Activated CD4-positive, alpha-beta memory T cell treated with anti-CD3 and anti-CD28 coated beads for 36 hours (primary cell): ENCODE data around the gene GRM7. TPM values are rescaled to one million over a fixed set of nuclear protein-coding genes. Genes with fewer than 3 reads are reported as not detected.

Experiments
- CTCF ChIA-PET: fragments of 350-600 bp; sonication (Branson Sonifier 250); formaldehyde crosslinking; loops from one replicate; lab custom pipeline; 2021; ENCODE audit warnings: antibody characterized with exemption, inconsistent platforms; lab: Charles Lee
- POLR2A ChIA-PET: fragments of 350-600 bp; sonication (Branson Sonifier 250); formaldehyde crosslinking; loops from one replicate; lab custom pipeline; 2021; ENCODE audit warnings: antibody characterized with exemption; lab: Charles Lee
- DNase-seq: peaks from one replicate; pipeline ENCODE4 v3.0.0-alpha.2; 2020
- H3K27ac Mint-ChIP-seq: one replicate; pipeline ENCODE4 v1.8.0; 2021; ENCODE audit warnings: mixed read lengths
- H3K27me3 Mint-ChIP-seq: one replicate; pipeline ENCODE4 v1.8.0; 2021; ENCODE audit warnings: mixed read lengths
- H3K36me3 Mint-ChIP-seq: one replicate; pipeline ENCODE4 v1.8.0; 2021; ENCODE audit warnings: mixed read lengths
- H3K4me1 Mint-ChIP-seq: one replicate; pipeline ENCODE4 v1.8.0; 2021; ENCODE audit warnings: low read depth, mixed read lengths
- H3K4me3 Mint-ChIP-seq: one replicate; pipeline ENCODE4 v1.8.0; 2021; ENCODE audit warnings: mild to moderate bottlenecking, mixed read lengths
- H3K9me3 Mint-ChIP-seq: one replicate; pipeline ENCODE4 v1.8.0; 2021; ENCODE audit warnings: mixed read lengths
- intact Hi-C: fragments of 100-400 bp; cut with micrococcal nuclease; formaldehyde crosslinking; loops from one replicate; pipeline ENCODE4 v1.15.1; 2023
- total RNA-seq, 2 experiments: library from RNA; stranded (reverse); gene quantifications; one replicate each; pipeline ENCODE4 v1.2.3, GENCODE V29; 2021

The GRM7 gene
- total RNA-seq, 2 experiments from 2014 or later = not detected

GRCh38 chr3:7632305-7632704 is 771.4 kb downstream of the GRM7 start:
- H3K9me3 Mint-ChIP-seq = no peaks in the 10 kb centered on the region
- H3K4me1 Mint-ChIP-seq = no peaks in the 10 kb centered on the region
- H3K27me3 Mint-ChIP-seq = no peaks in the 10 kb centered on the region
- ChIA-PET CTCF (no interaction called here), POLR2A (no interaction called here)
- no peak overlapping the region for H3K27ac Mint-ChIP-seq
- intact Hi-C loops = no loop called here
- H3K4me3 Mint-ChIP-seq = no peak overlapping the region
- no peaks in the 10 kb centered on the region for H3K36me3 Mint-ChIP-seq
- DNase-seq = no peak

GRCh38 chr3:7637694-7638093 is 776.8 kb downstream of the GRM7 start:
- Mint-ChIP-seq H3K27me3 (no peaks in the 10 kb centered on the region), H3K4me1 (no peaks in the 10 kb centered on the region), H3K27ac (no peak overlapping the region), H3K9me3 (no peaks in the 10 kb centered on the region), H3K4me3 (no peak overlapping the region), H3K36me3 (no peaks in the 10 kb centered on the region)
- intact Hi-C loops = no loop called here
- DNase-seq = no peak
- CTCF ChIA-PET = no interaction called here
- POLR2A ChIA-PET = no interaction called here

- DNase-seq = no peak
- Mint-ChIP-seq H3K27me3 (no peaks in the 10 kb centered on the region), H3K4me1 (no peaks in the 10 kb centered on the region), H3K36me3 (no peaks in the 10 kb centered on the region), H3K9me3 (no peaks in the 10 kb centered on the region), H3K27ac (no peak overlapping the region), H3K4me3 (no peak overlapping the region)
- intact Hi-C loops = no loop called here
- ChIA-PET CTCF (no interaction called here), POLR2A (no interaction called here)
Measured at GRCh38 chr3:7638103-7638502, 777.2 kb downstream of the GRM7 start.

GRCh38 chr3:7640787-7641186 is 779.9 kb downstream of the GRM7 start:
- ChIA-PET POLR2A (no interaction called here), CTCF (no interaction called here)
- no peak overlapping the region for H3K4me3 Mint-ChIP-seq
- no peak overlapping the region for H3K27ac Mint-ChIP-seq
- DNase-seq = no peak
- no peaks in the 10 kb centered on the region for H3K27me3 Mint-ChIP-seq
- no peaks in the 10 kb centered on the region for H3K9me3 Mint-ChIP-seq
- no peaks in the 10 kb centered on the region for H3K4me1 Mint-ChIP-seq
- no peaks in the 10 kb centered on the region for H3K36me3 Mint-ChIP-seq
- intact Hi-C loops = no loop called here

- H3K4me3 Mint-ChIP-seq = no peak overlapping the region
- H3K4me1 Mint-ChIP-seq = no peaks in the 10 kb centered on the region
- POLR2A ChIA-PET = no interaction called here
- H3K27me3 Mint-ChIP-seq = no peaks in the 10 kb centered on the region
- no peaks in the 10 kb centered on the region for H3K36me3 Mint-ChIP-seq
- no peak overlapping the region for H3K27ac Mint-ChIP-seq
- H3K9me3 Mint-ChIP-seq = no peaks in the 10 kb centered on the region
- CTCF ChIA-PET = no interaction called here
- no peak for DNase-seq
- intact Hi-C loops = no loop called here
Measured at GRCh38 chr3:7646851-7647250, 785.9 kb downstream of the GRM7 start.

GRCh38 chr3:7650466-7650865 is 789.6 kb downstream of the GRM7 start:
- no peaks in the 10 kb centered on the region for H3K36me3 Mint-ChIP-seq
- H3K9me3 Mint-ChIP-seq = no peaks in the 10 kb centered on the region
- intact Hi-C loops = no loop called here
- CTCF ChIA-PET = no interaction called here
- no peak overlapping the region for H3K27ac Mint-ChIP-seq
- no peak for DNase-seq
- POLR2A ChIA-PET = no interaction called here
- H3K27me3 Mint-ChIP-seq = no peaks in the 10 kb centered on the region
- H3K4me3 Mint-ChIP-seq = no peak overlapping the region
- H3K4me1 Mint-ChIP-seq = no peaks in the 10 kb centered on the region

- Mint-ChIP-seq H3K27ac (no peak overlapping the region), H3K4me3 (no peak overlapping the region), H3K27me3 (no peaks in the 10 kb centered on the region), H3K9me3 (no peaks in the 10 kb centered on the region), H3K36me3 (no peaks in the 10 kb centered on the region), H3K4me1 (no peaks in the 10 kb centered on the region)
- ChIA-PET CTCF (no interaction called here), POLR2A (no interaction called here)
- no peak for DNase-seq
- intact Hi-C loops = no loop called here
Measured at GRCh38 chr3:7651274-7651673, 790.4 kb downstream of the GRM7 start.

- intact Hi-C loops = no loop called here
- no peaks in the 10 kb centered on the region for H3K36me3 Mint-ChIP-seq
- no peaks in the 10 kb centered on the region for H3K27me3 Mint-ChIP-seq
- no peak overlapping the region for H3K27ac Mint-ChIP-seq
- DNase-seq = no peak
- ChIA-PET CTCF (no interaction called here), POLR2A (no interaction called here)
- no peak overlapping the region for H3K4me3 Mint-ChIP-seq
- no peaks in the 10 kb centered on the region for H3K4me1 Mint-ChIP-seq
- no peaks in the 10 kb centered on the region for H3K9me3 Mint-ChIP-seq
Measured at GRCh38 chr3:7657214-7658112, 796.5 kb downstream of the GRM7 start.

GRCh38 chr3:7658294-7658693 is 797.4 kb downstream of the GRM7 start:
- POLR2A ChIA-PET = no interaction called here
- H3K4me3 Mint-ChIP-seq = no peak overlapping the region
- CTCF ChIA-PET = no interaction called here
- no peak overlapping the region for H3K27ac Mint-ChIP-seq
- H3K36me3 Mint-ChIP-seq = no peaks in the 10 kb centered on the region
- no peaks in the 10 kb centered on the region for H3K4me1 Mint-ChIP-seq
- no peaks in the 10 kb centered on the region for H3K27me3 Mint-ChIP-seq
- no peak for DNase-seq
- intact Hi-C loops = no loop called here
- H3K9me3 Mint-ChIP-seq = no peaks in the 10 kb centered on the region

- Mint-ChIP-seq H3K36me3 (no peaks in the 10 kb centered on the region), H3K9me3 (no peaks in the 10 kb centered on the region), H3K4me3 (no peak overlapping the region), H3K27me3 (no peaks in the 10 kb centered on the region), H3K27ac (no peak overlapping the region), H3K4me1 (no peaks in the 10 kb centered on the region)
- no peak for DNase-seq
- POLR2A ChIA-PET = no interaction called here
- intact Hi-C loops = no loop called here
- CTCF ChIA-PET = no interaction called here
Measured at GRCh38 chr3:7659079-7659478, 798.2 kb downstream of the GRM7 start.

GRCh38 chr3:7663771-7664170 is 802.9 kb downstream of the GRM7 start:
- CTCF ChIA-PET = no interaction called here
- Mint-ChIP-seq H3K4me1 (no peaks in the 10 kb centered on the region), H3K9me3 (no peaks in the 10 kb centered on the region), H3K4me3 (no peak overlapping the region), H3K36me3 (no peaks in the 10 kb centered on the region), H3K27ac (no peak overlapping the region), H3K27me3 (no peaks in the 10 kb centered on the region)
- no peak for DNase-seq
- POLR2A ChIA-PET = no interaction called here
- intact Hi-C loops = no loop called here

- no peaks in the 10 kb centered on the region for H3K27me3 Mint-ChIP-seq
- intact Hi-C loops = no loop called here
- DNase-seq = no peak
- H3K27ac Mint-ChIP-seq = no peak overlapping the region
- CTCF ChIA-PET = no interaction called here
- no peaks in the 10 kb centered on the region for H3K9me3 Mint-ChIP-seq
- POLR2A ChIA-PET = no interaction called here
- no peaks in the 10 kb centered on the region for H3K4me1 Mint-ChIP-seq
- no peaks in the 10 kb centered on the region for H3K36me3 Mint-ChIP-seq
- no peak overlapping the region for H3K4me3 Mint-ChIP-seq
Measured at GRCh38 chr3:7667774-7668173, 806.9 kb downstream of the GRM7 start.

GRCh38 chr3:7669641-7670040 is 808.7 kb downstream of the GRM7 start:
- DNase-seq = no peak
- no peak overlapping the region for H3K4me3 Mint-ChIP-seq
- no peaks in the 10 kb centered on the region for H3K4me1 Mint-ChIP-seq
- CTCF ChIA-PET = no interaction called here
- intact Hi-C loops = no loop called here
- no peaks in the 10 kb centered on the region for H3K9me3 Mint-ChIP-seq
- H3K27ac Mint-ChIP-seq = no peak overlapping the region
- no peaks in the 10 kb centered on the region for H3K36me3 Mint-ChIP-seq
- no peaks in the 10 kb centered on the region for H3K27me3 Mint-ChIP-seq
- POLR2A ChIA-PET = no interaction called here
